Stimulated activated CD8-positive, alpha-beta memory T cell treated with anti-CD3 and anti-CD28 coated beads, Interleukin-12 subunit alpha, Interleukin-12 subunit beta, amount 100 ng/mL, for 4 hours (primary cell): ENCODE measurements around the gene CPHXL.

Source experiments
- DNase-seq: peaks from one replicate; pipeline ENCODE4 v3.0.0-alpha.2; 2020; ENCODE audit warnings: low read depth

CPHXL gene

DNA sequence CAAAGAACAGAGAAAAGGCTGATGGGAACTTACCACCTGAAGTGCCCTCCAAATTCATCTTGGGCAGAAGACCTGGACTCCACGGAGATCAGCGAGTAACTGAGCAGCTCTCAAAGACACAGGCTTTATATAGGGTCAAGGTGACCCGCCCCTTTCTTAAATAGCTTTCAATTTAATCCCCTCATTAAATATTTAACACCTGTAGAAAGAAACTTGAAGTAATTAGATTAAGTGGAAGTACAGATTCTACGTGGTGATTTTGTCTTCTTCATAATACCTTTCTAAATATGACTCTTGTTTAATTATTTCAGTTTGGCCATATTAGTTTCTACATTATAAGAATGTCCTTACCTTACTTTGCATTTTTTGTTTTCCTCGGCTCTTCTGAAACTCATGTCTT is 24.9 kb downstream of the CPHXL start, which contains the start of gene DUXB:
Gene DUXB (minus strand): TSS at position 101 of the 400 bp plus-strand sequence. CDS start 43 bp downstream, at position 58.
- no peak for DNase-seq

DNA sequence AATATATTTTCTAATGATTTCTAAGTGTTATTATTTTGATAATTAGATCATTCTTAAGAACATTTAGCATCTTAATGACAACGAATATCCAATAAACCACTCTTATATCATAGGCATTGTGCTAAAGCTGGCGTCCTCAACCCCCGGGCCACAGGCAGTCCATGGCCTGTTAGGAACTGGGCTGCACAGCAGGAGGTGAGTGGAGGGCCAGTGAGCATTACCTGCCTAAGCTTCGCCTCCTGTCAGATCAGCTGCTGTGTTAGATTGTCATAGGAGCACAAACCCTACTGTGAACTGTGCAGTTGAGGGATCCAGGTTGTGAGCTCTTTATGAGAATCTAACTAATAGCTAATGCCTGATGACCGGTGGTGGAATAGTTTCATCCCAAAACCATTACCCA is 28.7 kb downstream of the CPHXL start:
- DNase-seq: no peak

DNA sequence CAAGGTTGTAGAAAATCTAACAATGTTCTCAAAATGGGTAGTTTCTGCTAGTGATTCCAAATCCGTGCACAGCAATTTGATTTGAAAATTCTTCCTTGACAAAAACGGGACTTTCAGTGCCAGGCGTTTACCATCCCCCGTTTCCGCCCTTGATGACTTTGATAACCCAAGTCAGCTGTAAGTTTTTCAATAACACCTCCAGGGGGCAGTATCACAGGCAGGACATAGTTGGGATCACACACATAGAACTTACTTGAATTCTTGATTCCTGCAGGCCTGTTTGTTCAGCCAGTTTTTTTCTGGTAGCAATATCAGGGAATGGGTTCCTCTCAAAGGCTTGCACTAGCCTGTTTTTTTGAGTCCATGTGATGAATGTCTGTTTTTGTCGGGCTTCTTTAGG is 30.6 kb downstream of the CPHXL start:
- no peak for DNase-seq

DNA sequence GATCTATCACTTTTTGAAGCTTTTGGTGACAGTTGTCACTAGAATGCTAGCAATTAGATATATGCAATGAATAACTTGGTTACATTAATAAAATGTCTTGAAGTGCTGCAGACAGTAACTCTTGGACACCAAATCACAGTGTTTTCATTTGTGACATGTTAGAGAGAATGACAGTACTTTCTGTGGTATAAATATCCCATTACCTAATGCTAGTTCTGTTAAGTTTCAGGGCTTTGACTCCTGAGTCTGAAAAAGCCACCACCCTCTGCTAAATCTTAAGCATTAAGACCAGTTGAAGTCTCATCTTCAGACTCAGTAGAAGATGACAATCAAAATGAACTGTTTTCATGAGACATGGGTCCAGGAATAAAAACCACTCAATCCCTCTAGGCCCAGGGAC is 38.9 kb downstream of the CPHXL start:
- DNase-seq: no peak

DNA sequence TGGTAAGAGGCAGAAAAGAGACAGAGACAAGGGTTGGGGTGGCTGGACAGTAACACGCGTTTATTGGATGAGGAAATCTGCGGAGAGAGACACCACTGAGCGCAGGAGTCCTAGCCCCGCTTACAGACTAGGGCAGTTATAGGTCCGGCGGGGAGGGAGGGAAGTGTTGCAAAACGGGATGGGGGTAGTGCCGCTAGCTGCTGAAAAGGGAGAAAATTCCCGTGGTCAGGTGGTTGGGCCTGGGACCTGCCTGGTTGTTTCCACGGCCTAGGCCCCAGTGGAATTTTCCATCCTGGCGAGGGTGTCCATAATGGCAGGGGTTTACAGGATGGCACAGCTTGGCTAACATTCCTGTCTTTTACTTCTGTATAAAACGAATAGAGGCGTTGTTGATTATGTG is 44.0 kb downstream of the CPHXL start:
- DNase-seq: no peak

DNA sequence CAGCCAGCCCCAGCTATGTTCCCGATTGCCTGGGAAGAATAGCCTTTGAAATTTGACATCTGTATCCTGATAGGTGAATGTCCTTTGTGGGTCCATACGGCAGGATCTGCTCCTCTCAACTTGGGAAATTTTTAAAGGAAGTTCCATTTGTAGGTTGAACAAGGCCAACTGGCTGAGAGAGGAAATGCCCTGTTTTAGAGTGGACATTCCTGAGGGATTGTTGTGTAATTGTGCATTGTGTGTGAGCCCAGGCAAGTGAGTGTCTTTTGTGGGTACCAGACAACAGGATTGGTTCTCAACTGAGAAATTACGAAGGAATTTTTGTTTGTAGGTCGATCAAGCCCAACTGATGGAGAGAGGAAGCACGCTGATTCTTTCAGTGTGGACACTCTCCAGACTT is 46.9 kb downstream of the CPHXL start:
- no peak for DNase-seq

DNA sequence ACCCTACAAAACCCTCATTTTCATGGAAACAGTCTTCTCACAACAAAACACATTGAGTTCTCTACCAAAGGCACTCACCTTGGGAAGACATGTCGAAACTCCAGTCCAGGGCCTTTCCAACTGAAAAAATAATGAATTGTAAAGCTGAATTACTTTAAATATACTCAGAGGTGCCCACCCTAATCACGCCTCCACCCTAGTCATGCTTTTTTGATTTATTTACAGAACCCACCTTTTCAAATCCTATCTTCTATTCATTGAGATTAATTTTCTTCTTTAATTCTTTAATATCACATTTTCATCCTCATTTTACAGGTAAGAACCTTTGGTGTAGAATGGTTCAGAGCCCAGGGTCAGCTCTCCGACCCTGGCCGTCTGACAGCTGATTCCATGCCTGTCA is 49.4 kb downstream of the CPHXL start, which contains the start of gene CPHXL2:
Gene CPHXL2 (minus strand): TSS at position 101 of the 400 bp plus-strand sequence. CDS start 10 bp downstream, at position 91.
- DNase-seq: no peak

DNA sequence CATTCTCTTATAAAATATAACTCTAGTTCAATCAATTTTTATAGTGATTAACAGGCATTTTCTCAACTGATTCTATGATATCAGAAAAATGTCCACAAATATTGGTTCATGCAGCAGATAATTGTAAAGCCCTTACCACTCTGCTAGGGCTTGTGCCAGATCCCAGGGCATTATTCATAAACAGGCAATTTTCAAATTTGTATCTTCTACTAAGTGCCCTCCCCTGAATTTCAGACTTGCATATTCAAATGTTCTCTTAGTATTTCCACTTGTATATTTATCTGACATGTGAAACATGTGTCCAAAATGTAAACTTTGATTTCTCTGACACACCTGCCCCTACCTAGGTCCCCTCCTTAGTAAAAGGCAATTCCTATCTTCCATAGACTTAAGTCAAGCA is 58.8 kb downstream of the CPHXL start:
- DNase-seq: no peak
